ENCODE data around the gene NEIL1. TPM values are rescaled to one million over a fixed set of nuclear protein-coding genes. Genes with fewer than 3 reads are reported as not detected.

NEIL1 gene
- total RNA-seq, 4 donors from 2014 or later = 14.1 to 37.0 (median 15.7) TPM

GRCh38 chr15:75367913-75368688, 21.3 kb downstream of the NEIL1 start, which contains the start of gene MAN2C1:
Gene MAN2C1, minus strand, starts transcription at chr15:75368607. Its CDS starts 24 bp downstream, at chr15:75368583.
- H3K27me3 ChIP-seq = no peaks in the 10 kb centered on the region
- H3K36me3 ChIP-seq = peaks cover 34 to 73% (median 64%) of the 10 kb centered on the region in 4 donors
- peak; percentile 73 to 86 (median 79) for TF ChIP-seq CTCF (IDR thresholded peaks at IDR 0.05)
- TF ChIP-seq POLR2AphosphoS5 (IDR thresholded peaks at IDR 0.05) = peak; percentile 91 to 96
- no peak for TF ChIP-seq EP300 (IDR thresholded peaks at IDR 0.05)
- no peak for TF ChIP-seq POLR2A (IDR thresholded peaks at IDR 0.05; ENCODE audit: low read depth)
- DNase-seq (ENCODE audit: extremely low spot score) = peak; percentile 98
- H3K4me1 ChIP-seq = peaks cover 20 to 29% (median 21%) of the 10 kb centered on the region in 4 donors
- H3K27ac ChIP-seq (replicated peaks in 1 of 4) = peak within 1 kb of the TSS; percentile 89 to 100 (median 96)
- WGBS = 0% methylated on average over 13 of the region's 67 CpGs
- intact Hi-C loops (cut with DNase I) = loop anchor here (2.0 to 10.0 kb wide), 3 partner anchors 87 to 434 kb away; partner anchors contain the start of genes IMP3 and SNX33
- no peaks in the 10 kb centered on the region for H3K9me3 ChIP-seq
- H3K4me3 ChIP-seq = peak within 1 kb of the TSS; percentile 69 to 83 (median 80)

GRCh38 chr15:75368689-75369239, 21.9 kb downstream of the NEIL1 start:
- Histone ChIP-seq H3K27me3 (no peaks in the 10 kb centered on the region), H3K27ac (replicated peaks in 1 of 4) (peak overlapping the region; percentile 89 to 100 (median 96)), H3K9me3 (no peaks in the 10 kb centered on the region), H3K4me1 (peaks cover 20 to 29% (median 21%) of the 10 kb centered on the region in 4 donors), H3K36me3 (peaks cover 32 to 73% (median 64%) of the 10 kb centered on the region in 4 donors), H3K4me3 (peak overlapping the region; percentile 69 to 83 (median 80))
- intact Hi-C loops (cut with DNase I) = loop anchor here (2.0 to 10.0 kb wide), 3 partner anchors 86 to 434 kb away; partner anchors contain the start of genes IMP3 and SNX33
- TF ChIP-seq POLR2AphosphoS5 (IDR thresholded peaks at IDR 0.05) (no peak), POLR2A (IDR thresholded peaks at IDR 0.05; ENCODE audit: low read depth) (no peak), CTCF (IDR thresholded peaks at IDR 0.05) (no peak), EP300 (IDR thresholded peaks at IDR 0.05) (no peak)
- no peak for DNase-seq (ENCODE audit: extremely low spot score)
- 3% methylated on average over 13 of the region's 23 CpGs for WGBS

- peak overlapping the region in 2 of 4 donors; percentile 95 to 100 for H3K27ac ChIP-seq (replicated peaks in 1 of 4)
- TF ChIP-seq POLR2AphosphoS5 (IDR thresholded peaks at IDR 0.05) (no peak), CTCF (IDR thresholded peaks at IDR 0.05) (no peak), POLR2A (IDR thresholded peaks at IDR 0.05; ENCODE audit: low read depth) (no peak), EP300 (IDR thresholded peaks at IDR 0.05) (no peak)
- H3K27me3 ChIP-seq = no peaks in the 10 kb centered on the region
- peaks cover 20 to 29% (median 21%) of the 10 kb centered on the region in 4 donors for H3K4me1 ChIP-seq
- intact Hi-C loops (cut with DNase I) = loop anchor here (2.0 to 10.0 kb wide), 3 partner anchors 85 to 432 kb away; partner anchors contain the start of genes IMP3 and SNX33
- no peak overlapping the region for H3K4me3 ChIP-seq
- H3K36me3 ChIP-seq = peaks cover 26 to 73% (median 63%) of the 10 kb centered on the region in 4 donors
- DNase-seq (ENCODE audit: extremely low spot score) = no peak
- no peaks in the 10 kb centered on the region for H3K9me3 ChIP-seq
- WGBS = 94% methylated on average over 7 of the region's 7 CpGs
Observed at GRCh38 chr15:75369897-75370581, 23.2 kb downstream of the NEIL1 start.

GRCh38 chr15:75371486-75371885, 24.6 kb downstream of the NEIL1 start:
- H3K4me1 ChIP-seq = peaks cover 19 to 28% (median 21%) of the 10 kb centered on the region in 4 donors
- no peaks in the 10 kb centered on the region for H3K9me3 ChIP-seq
- WGBS = 100% methylated on average over 1 of the region's 1 CpG
- peaks cover 33 to 72% (median 63%) of the 10 kb centered on the region in 4 donors for H3K36me3 ChIP-seq
- no peaks in the 10 kb centered on the region for H3K27me3 ChIP-seq
- TF ChIP-seq CTCF (IDR thresholded peaks at IDR 0.05) (no peak), POLR2A (IDR thresholded peaks at IDR 0.05; ENCODE audit: low read depth) (no peak), POLR2AphosphoS5 (IDR thresholded peaks at IDR 0.05) (no peak), EP300 (IDR thresholded peaks at IDR 0.05) (no peak)
- intact Hi-C loops (cut with DNase I) = no loop called here
- no peak for DNase-seq (ENCODE audit: extremely low spot score)
- H3K27ac ChIP-seq (replicated peaks in 1 of 4) = no peak overlapping the region
- no peak overlapping the region for H3K4me3 ChIP-seq
